K562 (cell line): ENCODE measurements around the gene USP31. TPM values are rescaled to one million over a fixed set of nuclear protein-coding genes. Genes with fewer than 3 reads are reported as not detected.

Source experiments
- ATAC-seq: fragments of 200-7000 bp; cut with Tn5 transposase; 3 replicates; pipeline ENCODE4 v1.9.1; 2020; ENCODE audit warnings: moderate library complexity
- BruUV-seq: library from RNA; stranded (reverse); fragments of 400-500 nt; replicated peaks from 2 replicates; lab custom pipeline; 2021; lab: Mats Ljungman, UMichigan
- CTCF ChIA-PET: fragments of 300-600 bp; formaldehyde crosslinking; extraction: SDS; loops from one replicate; lab custom pipeline; 2021; ENCODE audit warnings: low intra/inter-chr PET ratio; lab: Yijun Ruan, JAX
- POLR2A ChIA-PET: fragments of 300-600, 350-650 bp; sonication (Branson Sonifier 250); formaldehyde crosslinking; extraction: SDS; loops from one replicate; lab custom pipeline; 2021; ENCODE audit warnings: antibody characterized with exemption, inconsistent platforms; lab: Yijun Ruan, JAX
- DNase-seq, 4 experiments: peaks; one replicate each; pipeline versions ENCODE4 v3.0.0 to v3.0.0-alpha.2; 2011 to 2018; ENCODE audit warnings: low spot score in 3 of 4, mixed read lengths in 3 of 4; ENCODE audit errors: extremely low read depth in 1 of 4
- FAIRE-seq: peaks from 2 replicates; lab custom pipeline; 2011; peaks lifted over from hg19 to GRCh38; lab: Jason Lieb, UNC
- H2AFZ ChIP-seq: 2 replicates; pipeline ENCODE4 v1.6.0; 2011; ENCODE audit warnings: low read depth, low read length, control low read depth, inconsistent platforms
- H3K27ac ChIP-seq: fragments of 200-600 bp; 3 replicates; pipeline ENCODE4 v1.8.0; 2011; ENCODE audit warnings: low read depth, mild to moderate bottlenecking, control low read depth, inconsistent platforms, low read length, moderate library complexity, mixed read lengths; ENCODE audit errors: extremely low read depth
- H3K27me3 ChIP-seq, 2 experiments: fragments of 300-600 bp in 1 of 2; 2 replicates in 1 of 2; 3 replicates in 1 of 2; pipeline versions ENCODE4 v1.6.0 to v1.8.0; 2011; ENCODE audit warnings: inconsistent platforms in 2 of 2, low read length in 2 of 2, mild to moderate bottlenecking in 1 of 2, mixed read lengths in 1 of 2, moderate library complexity in 1 of 2; ENCODE audit not compliant: control insufficient read depth in 2 of 2, insufficient read depth in 2 of 2
- H3K36me3 ChIP-seq: fragments of 300-600 bp; 3 replicates; pipeline ENCODE4 v1.8.0; 2011; ENCODE audit warnings: mild to moderate bottlenecking, low read length, inconsistent platforms; ENCODE audit not compliant: control insufficient read depth, insufficient read depth
- H3K4me1 ChIP-seq, 2 experiments: fragments of 200-600 bp in 1 of 2; replicated peaks in 1 of 2; 2 replicates in 1 of 2; 3 replicates in 1 of 2; pipeline versions ENCODE4 v1.5.1 to v1.8.0; 2011; ENCODE audit warnings: inconsistent platforms in 2 of 2, low read length in 2 of 2, mild to moderate bottlenecking in 1 of 2, mixed read lengths in 1 of 2, moderate library complexity in 1 of 2; ENCODE audit not compliant: control insufficient read depth in 2 of 2, insufficient read depth in 2 of 2
- H3K4me2 ChIP-seq: 2 replicates; pipeline ENCODE4 v1.6.1; 2011; ENCODE audit warnings: low read length, control low read depth, inconsistent platforms, mixed read lengths; ENCODE audit not compliant: insufficient read depth
- H3K4me3 ChIP-seq: fragments of 200-600 bp; sonication (generic), shearing (Covaris generic); 2 replicates; pipeline ENCODE4 v1.5.1; 2016; ENCODE audit warnings: control low read depth, inconsistent platforms
- H3K79me2 ChIP-seq: fragments of 200-600 bp; 3 replicates; pipeline ENCODE4 v1.8.0; 2011; ENCODE audit warnings: low read length, inconsistent platforms; ENCODE audit not compliant: control insufficient read depth, insufficient read depth
- H3K9ac ChIP-seq, 2 experiments: 2 replicates each; pipeline versions ENCODE4 v1.6.0 to v1.6.1; 2011; ENCODE audit warnings: low read depth in 2 of 2, low read length in 2 of 2, control low read depth in 1 of 2, inconsistent platforms in 1 of 2, mild to moderate bottlenecking in 1 of 2, mixed read lengths in 1 of 2; ENCODE audit not compliant: insufficient read depth in 1 of 2
- H3K9me1 ChIP-seq: one replicate; pipeline ENCODE4 v1.6.0; 2011; ENCODE audit warnings: inconsistent platforms, mild to moderate bottlenecking, low read length, moderate library complexity; ENCODE audit not compliant: control insufficient read depth, insufficient read depth
- H3K9me3 ChIP-seq: replicated peaks from 2 replicates; pipeline ENCODE4 v1.5.1; 2011; ENCODE audit warnings: low read depth, low read length, inconsistent platforms; ENCODE audit not compliant: control insufficient read depth, insufficient read depth
- H4K20me1 ChIP-seq: replicated peaks from 2 replicates; pipeline ENCODE4 v1.6.1; 2011; ENCODE audit warnings: low read length, inconsistent platforms, mixed read lengths; ENCODE audit not compliant: control insufficient read depth, insufficient read depth
- KAT7 ChIP-seq: sonication (generic); formaldehyde crosslinking; IDR thresholded peaks from 2 replicates; pipeline ENCODE4 v1.8.0; 2022; ENCODE audit warnings: missing genetic modification reagents, mild to moderate bottlenecking, borderline replicate concordance
- RAD21 ChIP-seq, 2 experiments: fragments of 250-450 bp in 1 of 2; fragments of 450-650 bp in 1 of 2; sonication (Bioruptor Pico) in 1 of 2; formaldehyde crosslinking in 1 of 2; IDR thresholded peaks in 1 of 2; conservative IDR thresholded peaks in 1 of 2; 2 replicates each; pipeline versions ENCODE4 v1.4.0 to v1.8.0; 2020 to 2022; ENCODE audit warnings: mild to moderate bottlenecking in 2 of 2, moderate library complexity in 1 of 2
- WGBS: fragments of 100-300 bp; shearing (Covaris generic); methylation state at CpG from one replicate; pipeline ENCODE4 v1.1.6; 2016; ENCODE audit warnings: low coverage, mixed read lengths; ENCODE audit not compliant: insufficient coverage; ENCODE audit errors: missing lambda C conversion rate; 5-methylcytosine and 5-hydroxymethylcytosine counted together
- in situ Hi-C: fragments of 300-500 bp; cut with MboI; formaldehyde crosslinking; loops from 4 replicates; pipeline ENCODE4 v1.15.0; 2018; ENCODE audit warnings: inconsistent platforms, mixed read lengths
- intact Hi-C: fragments of 100-400 bp; cut with micrococcal nuclease; formaldehyde crosslinking; loops from 2 replicates; pipeline ENCODE4 v1.14.2; 2022
- polyA plus RNA-seq, 8 experiments: library from polyadenylated mRNA; depleted of rRNA in 4 of 8; stranded (reverse) in 5 of 8; unstranded in 3 of 8; fragments of >200 nt; fragmentation: Nextera tagmentation in 2 of 8; fragmentation: Illumina TruSeq in 1 of 8; extraction: Ambion mirVana in 2 of 8; extraction: Trizol in 1 of 8; gene quantifications; 2 replicates each; pipeline versions ENCODE4 v1.2.1 to v1.2.3, GENCODE V29; 2011 to 2014; ENCODE audit warnings: inconsistent platforms in 1 of 8, missing spikeins in 1 of 8
- total RNA-seq, 7 experiments: library from RNA; depleted of rRNA in 6 of 7; stranded (reverse); fragments of >200 nt in 6 of 7; fragmentation: Illumina TruSeq in 2 of 7; extraction: Trizol in 2 of 7; gene quantifications; 2 replicates each; pipeline versions ENCODE4 v1.2.1 to v1.2.3, GENCODE V29; 2011 to 2021; ENCODE audit warnings: low replicate concordance in 1 of 7
- TF ChIP-seq, protein P1 (sequence below), 3 experiments: IDR thresholded peaks in 2 of 3; conservative IDR thresholded peaks in 1 of 3; 2 replicates each; pipeline ENCODE4 v1.5.1; 2011 to 2012; ENCODE audit warnings: low read length in 3 of 3, mild to moderate bottlenecking in 3 of 3, control low read depth in 2 of 3, improper control_type of control experiment in 1 of 3, inconsistent platforms in 1 of 3, low read depth in 1 of 3, mixed read lengths in 1 of 3, moderate library complexity in 1 of 3; ENCODE audit not compliant: insufficient read depth in 2 of 3

Gene USP31
- total and polyA plus RNA-seq, 9 of the 15 experiments (the other 6 are each of a cell fraction or from before 2014, with no cell fraction given): 0.56 to 4.9 (median 2.9) TPM

DNA sequence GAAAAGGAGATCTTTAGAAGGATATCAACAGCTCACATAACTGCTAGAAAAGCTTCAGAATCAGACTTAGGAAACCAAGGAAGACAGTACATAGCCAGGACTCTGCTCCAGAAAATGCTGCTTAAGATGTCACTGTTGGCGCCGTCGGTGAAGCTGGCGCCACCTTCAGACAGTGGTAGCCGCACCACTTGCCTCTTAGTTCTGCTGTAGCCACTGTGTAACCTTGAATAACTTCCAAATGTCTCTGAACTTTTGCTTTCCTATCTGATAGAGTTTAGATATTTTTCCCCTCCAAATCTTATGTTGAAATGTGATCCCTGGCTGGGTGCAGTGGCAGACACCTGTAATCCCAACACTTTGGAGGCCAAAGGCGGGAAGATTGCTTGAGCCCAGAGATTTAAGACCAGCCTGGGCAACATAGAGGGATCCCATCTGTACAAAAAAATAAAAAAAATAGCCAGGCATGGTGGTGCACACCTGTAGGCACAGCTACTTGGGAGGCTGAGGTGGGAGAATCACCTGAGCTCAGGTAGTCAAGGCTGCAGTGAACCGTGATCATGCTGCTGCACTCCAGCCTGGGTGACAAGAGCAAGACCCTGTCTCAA lies 6.3 kb upstream of the USP31 start:
- peak; percentile 78 for ATAC-seq
- no peaks in the 10 kb centered on the region for H4K20me1 ChIP-seq
- no peak overlapping the region for H2AFZ ChIP-seq
- peak in 1 of 4 experiments; percentile 33 for DNase-seq
- H3K36me3 ChIP-seq: no peaks in the 10 kb centered on the region
- 0 out of 5 replicates have a peak, but pooled peaks cover 0 to 4% of the 10 kb centered on the region in 2 experiments for H3K4me1 ChIP-seq
- in situ Hi-C loops (no loop called here), intact Hi-C loops (no loop called here)
- H3K27ac ChIP-seq: no peak overlapping the region
- H3K9me1 ChIP-seq: no peaks in the 10 kb centered on the region
- 0 out of 4 replicates have a peak, but pooled peaks of 1 of the 2 experiments have one; percentile 13 for TF ChIP-seq RAD21 (CRISPR knock-in tag; conservative IDR thresholded peaks at IDR 0.05 in 1 of 2, IDR thresholded peaks at IDR 0.05 in 1 of 2)
- TF ChIP-seq, protein P1, sequence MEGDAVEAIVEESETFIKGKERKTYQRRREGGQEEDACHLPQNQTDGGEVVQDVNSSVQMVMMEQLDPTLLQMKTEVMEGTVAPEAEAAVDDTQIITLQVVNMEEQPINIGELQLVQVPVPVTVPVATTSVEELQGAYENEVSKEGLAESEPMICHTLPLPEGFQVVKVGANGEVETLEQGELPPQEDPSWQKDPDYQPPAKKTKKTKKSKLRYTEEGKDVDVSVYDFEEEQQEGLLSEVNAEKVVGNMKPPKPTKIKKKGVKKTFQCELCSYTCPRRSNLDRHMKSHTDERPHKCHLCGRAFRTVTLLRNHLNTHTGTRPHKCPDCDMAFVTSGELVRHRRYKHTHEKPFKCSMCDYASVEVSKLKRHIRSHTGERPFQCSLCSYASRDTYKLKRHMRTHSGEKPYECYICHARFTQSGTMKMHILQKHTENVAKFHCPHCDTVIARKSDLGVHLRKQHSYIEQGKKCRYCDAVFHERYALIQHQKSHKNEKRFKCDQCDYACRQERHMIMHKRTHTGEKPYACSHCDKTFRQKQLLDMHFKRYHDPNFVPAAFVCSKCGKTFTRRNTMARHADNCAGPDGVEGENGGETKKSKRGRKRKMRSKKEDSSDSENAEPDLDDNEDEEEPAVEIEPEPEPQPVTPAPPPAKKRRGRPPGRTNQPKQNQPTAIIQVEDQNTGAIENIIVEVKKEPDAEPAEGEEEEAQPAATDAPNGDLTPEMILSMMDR (IDR thresholded peaks at IDR 0.05 in 2 of 3, conservative IDR thresholded peaks at IDR 0.05 in 1 of 3; ENCODE audit: insufficient read depth in 2 of 3, low read depth in 1 of 3, low read length in 3 of 3): peak; percentile 27 to 54 (median 52); a peak in 4 of 6 replicates
- no peak for TF ChIP-seq KAT7
- ChIA-PET POLR2A (no interaction called here), CTCF (no interaction called here)
- no peak overlapping the region for H3K4me3 ChIP-seq
- no peak overlapping the region for H3K4me2 ChIP-seq
- H3K79me2 ChIP-seq: no peaks in the 10 kb centered on the region
- 3% methylated on average over 7 of the region's 7 CpGs for WGBS
- FAIRE-seq: peak; percentile 74
- peaks cover 3 to 26% of the 10 kb centered on the region in 2 experiments; a peak in 4 of 5 replicates for H3K27me3 ChIP-seq
- no TSS peak for BruUV-seq
- H3K9me3 ChIP-seq: peaks cover 4% of the 10 kb centered on the region; the same call in 1 of the 2 replicates
- no peak overlapping the region for H3K9ac ChIP-seq
